ENCODE results near the gene METRNL.
A peak's percentile ranks its signal among the peaks of the same experiment; 100 is the strongest.

The METRNL gene

GRCh38 chr17:83108709-83109108 is 29.3 kb downstream of the METRNL start:
- peaks cover 77% of the 10 kb centered on the region for H3K27me3 Mint-ChIP-seq
- no peaks in the 10 kb centered on the region for H3K36me3 Mint-ChIP-seq
- H3K9me3 Mint-ChIP-seq, result peaks cover 3% of the 10 kb centered on the region
- no peak overlapping the region for H3K27ac Mint-ChIP-seq
- H3K4me1 Mint-ChIP-seq, result peaks cover 6% of the 10 kb centered on the region
- ATAC-seq, result no peak
- no peak overlapping the region for H3K4me3 Mint-ChIP-seq

GRCh38 chr17:83109386-83109785 is 30.0 kb downstream of the METRNL start:
- Mint-ChIP-seq H3K4me1 (no peaks in the 10 kb centered on the region), H3K36me3 (no peaks in the 10 kb centered on the region), H3K4me3 (no peak overlapping the region), H3K27ac (no peak overlapping the region), H3K27me3 (peaks cover 75% of the 10 kb centered on the region), H3K9me3 (peaks cover 3% of the 10 kb centered on the region)
- no peak for ATAC-seq

GRCh38 chr17:83109793-83110645 is 30.6 kb downstream of the METRNL start:
- no peak overlapping the region for H3K4me3 Mint-ChIP-seq
- ATAC-seq, result no peak
- peaks cover 75% of the 10 kb centered on the region for H3K27me3 Mint-ChIP-seq
- H3K9me3 Mint-ChIP-seq, result peaks cover 3% of the 10 kb centered on the region
- no peak overlapping the region for H3K27ac Mint-ChIP-seq
- no peaks in the 10 kb centered on the region for H3K36me3 Mint-ChIP-seq
- H3K4me1 Mint-ChIP-seq, result no peaks in the 10 kb centered on the region

- Mint-ChIP-seq H3K27ac (no peak overlapping the region), H3K27me3 (peaks cover 80% of the 10 kb centered on the region), H3K4me1 (no peaks in the 10 kb centered on the region), H3K9me3 (peaks cover 3% of the 10 kb centered on the region), H3K36me3 (no peaks in the 10 kb centered on the region), H3K4me3 (no peak overlapping the region)
- ATAC-seq, result no peak
Measured at GRCh38 chr17:83110735-83111134, 31.3 kb downstream of the METRNL start.

GRCh38 chr17:83111516-83112282 is 32.3 kb downstream of the METRNL start:
- H3K27ac Mint-ChIP-seq, result no peak overlapping the region

GRCh38 chr17:83113381-83113780 is 34.0 kb downstream of the METRNL start:
- peaks cover 3% of the 10 kb centered on the region for H3K9me3 Mint-ChIP-seq
- ATAC-seq, result no peak
- no peaks in the 10 kb centered on the region for H3K36me3 Mint-ChIP-seq
- peaks cover 15% of the 10 kb centered on the region for H3K4me1 Mint-ChIP-seq
- H3K27ac Mint-ChIP-seq, result no peak overlapping the region
- peaks cover 81% of the 10 kb centered on the region for H3K27me3 Mint-ChIP-seq
- H3K4me3 Mint-ChIP-seq, result no peak overlapping the region

More at GRCh38 chr17:83111516-83112282, 32.3 kb downstream of the METRNL start:
- peak; percentile 17 for ATAC-seq
- H3K27me3 Mint-ChIP-seq, result peaks cover 90% of the 10 kb centered on the region
- no peak overlapping the region for H3K4me3 Mint-ChIP-seq
- H3K4me1 Mint-ChIP-seq, result peaks cover 7% of the 10 kb centered on the region
- H3K36me3 Mint-ChIP-seq, result no peaks in the 10 kb centered on the region
- H3K9me3 Mint-ChIP-seq, result peaks cover 3% of the 10 kb centered on the region

GRCh38 chr17:83113792-83114191 is 34.4 kb downstream of the METRNL start:
- H3K27ac Mint-ChIP-seq, result no peak overlapping the region
- H3K4me1 Mint-ChIP-seq, result peaks cover 19% of the 10 kb centered on the region
- no peak for ATAC-seq
- H3K4me3 Mint-ChIP-seq, result no peak overlapping the region
- H3K9me3 Mint-ChIP-seq, result peaks cover 3% of the 10 kb centered on the region
- no peaks in the 10 kb centered on the region for H3K36me3 Mint-ChIP-seq
- H3K27me3 Mint-ChIP-seq, result peaks cover 81% of the 10 kb centered on the region

GRCh38 chr17:83114706-83115105 is 35.3 kb downstream of the METRNL start:
- Mint-ChIP-seq H3K36me3 (no peaks in the 10 kb centered on the region), H3K27me3 (peaks cover 78% of the 10 kb centered on the region), H3K27ac (no peak overlapping the region), H3K9me3 (peaks cover 2% of the 10 kb centered on the region), H3K4me1 (peaks cover 29% of the 10 kb centered on the region), H3K4me3 (no peak overlapping the region)
- no peak for ATAC-seq

GRCh38 chr17:83115202-83115651 is 35.8 kb downstream of the METRNL start:
- ATAC-seq, result no peak
- Mint-ChIP-seq H3K36me3 (no peaks in the 10 kb centered on the region), H3K4me3 (no peak overlapping the region), H3K9me3 (peaks cover 3% of the 10 kb centered on the region), H3K27me3 (peaks cover 73% of the 10 kb centered on the region), H3K27ac (no peak overlapping the region), H3K4me1 (peaks cover 34% of the 10 kb centered on the region)

GRCh38 chr17:83115832-83116231 is 36.4 kb downstream of the METRNL start:
- Mint-ChIP-seq H3K9me3 (peaks cover 3% of the 10 kb centered on the region), H3K27me3 (peaks cover 67% of the 10 kb centered on the region), H3K27ac (no peak overlapping the region), H3K36me3 (no peaks in the 10 kb centered on the region), H3K4me3 (no peak overlapping the region), H3K4me1 (peaks cover 40% of the 10 kb centered on the region)
- no peak for ATAC-seq

GRCh38 chr17:83116311-83116771 is 36.9 kb downstream of the METRNL start:
- Mint-ChIP-seq H3K27ac (no peak overlapping the region), H3K4me3 (no peak overlapping the region), H3K9me3 (peaks cover 3% of the 10 kb centered on the region), H3K4me1 (peaks cover 41% of the 10 kb centered on the region), H3K36me3 (no peaks in the 10 kb centered on the region), H3K27me3 (peaks cover 62% of the 10 kb centered on the region)
- ATAC-seq, result no peak

- no peak overlapping the region for H3K27ac Mint-ChIP-seq
- no peaks in the 10 kb centered on the region for H3K36me3 Mint-ChIP-seq
- H3K9me3 Mint-ChIP-seq, result peaks cover 3% of the 10 kb centered on the region
- peaks cover 47% of the 10 kb centered on the region for H3K4me1 Mint-ChIP-seq
- no peak for ATAC-seq
- no peak overlapping the region for H3K4me3 Mint-ChIP-seq
- H3K27me3 Mint-ChIP-seq, result peaks cover 62% of the 10 kb centered on the region
Measured at GRCh38 chr17:83116783-83117555, 37.6 kb downstream of the METRNL start.

- H3K36me3 Mint-ChIP-seq, result no peaks in the 10 kb centered on the region
- peaks cover 3% of the 10 kb centered on the region for H3K9me3 Mint-ChIP-seq
- peaks cover 62% of the 10 kb centered on the region for H3K27me3 Mint-ChIP-seq
- peaks cover 51% of the 10 kb centered on the region for H3K4me1 Mint-ChIP-seq
- ATAC-seq, result no peak
- no peak overlapping the region for H3K27ac Mint-ChIP-seq
- no peak overlapping the region for H3K4me3 Mint-ChIP-seq
Measured at GRCh38 chr17:83117583-83117982, 38.2 kb downstream of the METRNL start.

GRCh38 chr17:83118071-83118841 is 38.8 kb downstream of the METRNL start:
- ATAC-seq, result no peak
- H3K9me3 Mint-ChIP-seq, result peaks cover 3% of the 10 kb centered on the region
- no peak overlapping the region for H3K4me3 Mint-ChIP-seq
- H3K4me1 Mint-ChIP-seq, result peaks cover 51% of the 10 kb centered on the region
- H3K27me3 Mint-ChIP-seq, result peaks cover 65% of the 10 kb centered on the region
- peak overlapping the region; percentile 60 for H3K27ac Mint-ChIP-seq
- no peaks in the 10 kb centered on the region for H3K36me3 Mint-ChIP-seq

Data from stimulated activated memory B cell treated with anti-CD40 and anti-IgM and Interleukin-4, amounts not matched to agents 10 μg/mL and 1 μg/mL and 100 μg/mL, for 72 hours (primary cell).